GM19452 (cell line): Measurements from ENCODE around the gene NAGA.
"Not testable (repeated sequence)": the region's sequence is repeated elsewhere in the genome, so short reads cannot be mapped to it uniquely, and the experiment has no call there.

Experiments
- ATAC-seq: cut with Tn5 transposase; IDR thresholded peaks from one replicate; pipeline ENCODE4 v1.9.1; 2021; ENCODE audit not compliant: unreplicated experiment

The NAGA gene

GRCh38 chr22:42070517-42071422, at the start of gene NAGA:
Gene NAGA (minus strand): TSS chr22:42070812. CDS start chr22:42070297, 515 bp downstream.
- ATAC-seq = peak; percentile 87

- no peak for ATAC-seq
Observed at GRCh38 chr22:42116848-42117424, 46.3 kb upstream of the NAGA start.

DNA sequence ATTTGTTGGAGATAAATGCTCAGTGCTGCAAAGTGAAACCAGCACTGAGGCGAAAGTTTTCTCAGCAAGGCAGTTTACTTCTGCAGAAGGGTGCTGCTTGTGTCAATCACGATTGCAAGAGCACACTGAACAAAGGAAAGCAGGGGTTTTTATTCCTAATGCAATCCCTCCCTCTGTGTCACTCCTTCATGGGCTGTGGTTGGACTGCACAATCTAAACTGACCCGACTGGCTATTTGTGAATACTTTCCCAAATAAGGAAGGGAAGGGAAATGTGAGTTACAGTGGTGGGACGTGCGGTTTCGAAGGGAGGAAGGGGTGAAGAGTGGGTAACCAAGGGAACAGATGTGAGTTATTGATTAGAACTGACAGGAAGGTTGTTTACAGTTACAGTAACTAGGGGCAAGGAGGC, 44.8 kb upstream of the NAGA start:
- ATAC-seq = not testable (repeated sequence)

- no peak for ATAC-seq
Observed at GRCh38 chr22:42114721-42115120, 44.1 kb upstream of the NAGA start.

DNA sequence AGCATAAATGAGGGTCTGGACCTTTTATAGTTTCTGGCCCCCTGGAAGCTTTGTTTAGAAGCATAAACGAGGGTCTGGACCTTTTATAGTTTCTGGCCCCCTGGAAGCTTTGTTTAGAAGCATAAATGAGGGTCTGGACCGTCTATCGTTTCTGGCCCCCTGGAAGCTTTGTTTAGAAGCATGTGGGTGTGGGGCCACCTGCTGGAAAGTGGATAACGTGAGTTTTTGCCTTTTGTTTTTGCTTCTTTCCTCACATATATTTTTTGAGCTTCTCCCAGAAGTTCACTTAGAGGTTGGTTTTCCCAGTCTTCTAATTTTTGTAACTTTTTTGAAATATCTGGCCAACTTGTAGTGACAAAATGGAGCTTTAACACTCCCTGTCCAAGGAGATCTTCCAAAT, 42.2 kb upstream of the NAGA start:
- not testable (repeated sequence) for ATAC-seq

GRCh38 chr22:42111798-42112197, 41.2 kb upstream of the NAGA start:
- no peak for ATAC-seq

- no peak for ATAC-seq
Observed at GRCh38 chr22:42108848-42109247, 38.2 kb upstream of the NAGA start.

DNA sequence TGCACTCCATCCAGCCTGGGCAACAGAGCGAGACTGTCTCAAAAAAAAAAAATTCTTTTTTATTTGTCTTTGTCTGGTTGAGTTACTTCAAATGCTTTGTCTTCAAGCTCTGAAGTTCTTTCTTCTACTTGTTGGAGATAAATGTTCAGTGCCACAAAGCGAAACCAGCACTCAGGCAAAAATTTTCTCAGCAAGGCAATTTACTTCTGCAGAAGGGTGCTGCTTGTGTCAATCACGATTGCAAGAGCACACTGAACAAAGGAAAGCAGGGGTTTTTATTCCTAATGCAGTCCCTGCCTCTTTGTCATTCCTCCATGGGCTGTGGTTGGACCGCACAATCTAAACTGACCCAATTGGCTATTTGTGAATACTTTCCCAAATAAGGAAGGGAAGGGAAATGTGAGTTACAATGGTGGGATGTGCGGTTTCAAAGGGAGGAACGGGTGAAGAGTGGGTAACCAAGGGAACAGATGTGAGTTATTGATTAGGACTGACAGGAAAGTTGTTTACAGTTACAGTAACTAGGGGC, 33.8 kb upstream of the NAGA start:
- not testable (repeated sequence) for ATAC-seq

- ATAC-seq = no peak
Observed at GRCh38 chr22:42101199-42101598, 30.6 kb upstream of the NAGA start.

- no peak for ATAC-seq
Observed at GRCh38 chr22:42091455-42091782, 20.8 kb upstream of the NAGA start.

- ATAC-seq = peak; percentile 89
Observed at GRCh38 chr22:42090596-42091454, 20.2 kb upstream of the NAGA start, which contains the start of gene NDUFA6. Gene NDUFA6 (minus strand): TSS chr22:42090772. CDS start chr22:42090744, 28 bp downstream.

DNA sequence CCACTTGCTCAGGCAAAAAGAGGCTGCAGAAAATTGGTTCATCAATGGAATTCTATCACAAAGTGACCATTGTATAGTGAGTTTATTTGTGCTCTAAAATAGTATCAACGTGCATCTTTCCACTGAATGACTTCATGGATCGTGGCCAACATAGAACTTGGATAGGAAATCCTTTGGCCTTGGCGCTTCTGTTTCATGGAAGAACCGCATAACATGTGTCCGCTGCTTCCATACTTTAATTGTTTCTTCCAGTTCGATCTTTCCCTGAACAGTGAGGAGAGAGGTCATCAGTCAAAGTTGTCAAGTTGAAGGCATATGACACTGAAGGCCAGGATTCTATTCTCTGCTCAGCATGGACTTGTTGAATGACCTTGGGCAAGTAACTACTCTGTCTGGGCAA, 15.4 kb upstream of the NAGA start:
- ATAC-seq = no peak

GRCh38 chr22:42084874-42085273, 14.3 kb upstream of the NAGA start:
- no peak for ATAC-seq

DNA sequence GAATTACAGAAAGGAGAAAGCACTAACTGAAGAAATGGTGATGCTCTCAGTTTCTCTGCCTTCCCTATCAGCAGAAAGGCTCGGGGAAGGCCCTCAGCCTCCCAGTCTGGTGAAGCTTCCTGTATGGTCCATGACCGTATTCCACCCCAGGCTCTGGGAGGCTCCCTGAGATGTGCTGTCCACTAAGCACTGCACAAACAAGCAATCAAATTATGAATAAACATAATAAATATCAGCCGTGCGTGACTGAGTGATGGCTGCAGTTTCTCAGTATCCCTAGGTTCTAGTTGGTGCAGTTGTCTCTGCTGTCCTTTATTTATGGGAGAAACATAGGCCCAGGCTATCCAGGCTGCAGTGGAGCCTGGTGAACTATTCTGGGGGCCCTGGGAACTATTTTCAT, 12.5 kb upstream of the NAGA start:
- ATAC-seq = no peak

DNA sequence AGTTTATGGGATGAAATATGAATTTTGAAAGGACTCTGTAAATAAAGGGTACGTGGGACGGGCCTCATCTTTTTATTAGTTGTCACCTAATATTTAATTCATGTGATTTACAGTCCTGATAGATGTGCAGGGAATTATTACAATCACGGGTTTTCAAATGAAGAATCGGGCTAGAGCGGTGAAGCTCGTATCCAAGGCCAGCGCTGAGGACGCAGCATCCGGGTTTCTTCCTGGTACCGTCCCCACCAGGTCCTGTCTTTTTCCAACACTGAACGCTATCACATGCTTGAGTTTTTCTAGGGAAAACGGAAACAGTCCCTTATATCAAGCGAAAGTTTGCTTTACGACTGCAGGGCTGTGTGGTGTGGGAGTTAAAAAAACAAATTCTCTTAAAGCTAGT, 9.7 kb upstream of the NAGA start:
- no peak for ATAC-seq

GRCh38 chr22:42079319-42080251, 9.0 kb upstream of the NAGA start, which contains the start of gene SMDT1:
Gene SMDT1 (plus strand): TSS chr22:42079700. CDS start chr22:42079769, 69 bp downstream.
- peak; percentile 85 for ATAC-seq

DNA sequence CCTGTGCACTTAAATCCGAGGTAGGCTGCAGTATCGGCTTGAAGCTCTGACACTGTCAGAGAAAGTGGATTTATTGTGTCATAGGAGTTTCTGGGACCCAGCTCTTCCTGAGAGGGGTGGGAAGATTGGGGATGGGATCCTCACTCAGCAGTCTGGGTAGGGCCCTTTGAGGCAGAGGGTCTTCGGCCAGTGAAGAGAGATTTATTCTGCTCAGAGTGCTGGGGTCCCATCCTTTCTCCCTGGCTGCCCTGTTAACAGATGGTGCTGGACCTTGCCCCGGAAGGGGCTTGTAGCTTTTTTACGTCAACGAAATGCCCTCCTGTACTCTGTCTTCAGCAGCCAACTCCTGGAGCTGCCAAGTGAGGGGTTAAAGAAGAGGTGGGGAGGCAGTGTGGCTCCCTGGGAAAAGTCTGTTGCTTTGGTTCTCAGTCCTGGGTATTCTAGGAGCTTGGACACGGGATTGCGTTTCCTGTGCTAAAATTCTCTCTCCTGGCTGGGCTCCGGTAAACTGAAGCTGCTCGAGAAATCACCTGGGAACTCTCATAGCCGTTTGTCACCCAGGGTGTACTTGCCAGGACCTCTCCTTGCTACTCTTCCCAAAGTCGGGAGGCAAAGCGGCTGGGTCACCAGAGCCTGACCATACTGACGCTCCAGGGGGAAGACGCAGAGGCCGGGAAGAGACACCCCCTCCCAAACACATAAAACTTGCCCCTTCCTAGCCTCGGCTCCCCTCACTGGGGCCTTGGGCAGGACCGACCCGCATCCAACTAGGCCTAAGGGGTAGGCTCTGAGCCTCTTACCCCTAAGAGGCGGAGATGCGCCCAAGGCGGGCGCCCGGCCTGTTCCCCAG, 8.1 kb upstream of the NAGA start:
- ATAC-seq = no peak

GRCh38 chr22:42077486-42078125, 7.0 kb upstream of the NAGA start:
- no peak for ATAC-seq
